Spleen (tissue), 13 donors: ENCODE data around the gene OR4C5. TPM values are rescaled to one million over a fixed set of nuclear protein-coding genes. Genes with fewer than 3 reads are reported as not detected.
A peak's percentile ranks its signal among the peaks of the same experiment; 100 is the strongest.
"Not testable (repeated sequence)": the region's sequence is repeated elsewhere in the genome, so short reads cannot be mapped to it uniquely, and the experiment has no call there.

Experiments used
- DNase-seq: peaks from one replicate; pipeline ENCODE4 v3.0.0-alpha.2; 2020
- H3K27ac ChIP-seq, 8 donors: fragments of 200-600 bp; sonication (generic) in 7 of 8; 1 replicate in 4 of 8; 2 replicates in 4 of 8; pipeline versions ENCODE4 v1.5.0 to v1.8.0; 2016 to 2021; ENCODE audit warnings: inconsistent platforms in 4 of 8, mild to moderate bottlenecking in 4 of 8, moderate library complexity in 1 of 8
- H3K27me3 ChIP-seq, 7 donors: fragments of 200-600 bp; sonication (generic) in 6 of 7; replicated peaks in 1 of 7; 1 replicate in 4 of 7; 2 replicates in 3 of 7; pipeline versions ENCODE4 v1.5.0 to v1.8.0; 2016 to 2021; ENCODE audit warnings: inconsistent platforms in 3 of 7, mild to moderate bottlenecking in 1 of 7
- H3K36me3 ChIP-seq, 6 donors: fragments of 200-600 bp; sonication (generic) in 5 of 6; 1 replicate in 4 of 6; 2 replicates in 2 of 6; pipeline versions ENCODE4 v1.5.0 to v1.8.0; 2016 to 2021; ENCODE audit warnings: inconsistent platforms in 2 of 6
- H3K4me1 ChIP-seq, 6 donors: fragments of 200-600 bp; sonication (generic) in 5 of 6; 1 replicate in 3 of 6; 2 replicates in 3 of 6; pipeline versions ENCODE4 v1.5.0 to v1.8.0; 2016 to 2021; ENCODE audit warnings: inconsistent platforms in 3 of 6
- H3K4me3 ChIP-seq, 8 donors: fragments of 200-600 bp; sonication (generic) in 7 of 8; 1 replicate in 4 of 8; 2 replicates in 4 of 8; pipeline versions ENCODE4 v1.5.0 to v1.8.0; 2016 to 2021; ENCODE audit warnings: inconsistent platforms in 4 of 8, mild to moderate bottlenecking in 4 of 8, moderate library complexity in 2 of 8
- H3K9me3 ChIP-seq, 8 donors: fragments of 200-600 bp; sonication (generic) in 7 of 8; 1 replicate in 4 of 8; 2 replicates in 4 of 8; pipeline versions ENCODE4 v1.5.0 to v1.8.0; 2016 to 2021; ENCODE audit warnings: inconsistent platforms in 4 of 8
- CTCF ChIP-seq, 11 experiments: fragments of 200-600 bp in 7 of 11; fragments of 450-650 bp in 4 of 11; sonication (generic) in 4 of 11; IDR thresholded peaks in 8 of 11; conservative IDR thresholded peaks in 3 of 11; 1 replicate in 7 of 11; 2 replicates in 4 of 11; pipeline versions ENCODE4 v1.4.0 to v1.8.0; 2016 to 2021; ENCODE audit warnings: antibody characterized with exemption in 11 of 11, inconsistent platforms in 4 of 11, mild to moderate bottlenecking in 1 of 11
- POLR2A ChIP-seq, 3 donors: fragments of 450-650 bp; IDR thresholded peaks; one replicate each; pipeline ENCODE4 v1.5.1; 2017; ENCODE audit warnings: antibody characterized with exemption in 3 of 3, mild to moderate bottlenecking in 1 of 3
- POLR2AphosphoS5 ChIP-seq, 3 donors: sonication (generic); formaldehyde crosslinking; IDR thresholded peaks; one replicate each; pipeline ENCODE4 v1.5.1; 2017; ENCODE audit warnings: antibody characterized with exemption in 3 of 3
- WGBS, 5 donors: extraction: QIAGEN DNeasy Blood & Tissue Kit in 3 of 5; methylation state at CpG; one replicate each; pipeline versions ENCODE4 v1.1.5 to v1.1.7; 2013 to 2018; 5-methylcytosine and 5-hydroxymethylcytosine counted together
- intact Hi-C: fragments of 100-400 bp; cut with DNase I; formaldehyde crosslinking; loops from one replicate; pipeline ENCODE4 v1.15.0; 2023; ENCODE audit warnings: low total_unique reads
- long read RNA-seq, 2 donors: transcript quantifications; one replicate each; lab custom pipeline, GENCODE V29; 2026
- polyA plus RNA-seq, 3 donors: library from polyadenylated mRNA; stranded (reverse); fragments of 200-250 nt; gene quantifications; one replicate each; pipeline ENCODE4 v1.2.1, GENCODE V29; 2013
- total RNA-seq, 7 donors: library from RNA; depleted of rRNA in 3 of 7; stranded (reverse); fragments of >200 nt in 3 of 7; fragmentation: NEBNext Ultra II Directional in 4 of 7; extraction: Animal tissue kit (Norgen Biotek cat#: 25700) in 4 of 7; gene quantifications; one replicate each; pipeline versions ENCODE4 v1.1.0 to v1.2.1, GENCODE V29; 2016 to 2021
- donor health status: healthy with polysubstance abuse.
- donor health status: DM: no; HTN: no; CAD: no; lungs with moderate emphysema.
- donor health status: DM: no; HTN: no; CAD: no.
- donor health status: Bipolar disorder and iron deficiency.
- donor health status: healthy.
- donor health status: DM: no; HTN: no; CAD: no.
- donor health status: DM: yes; HTN: yes; CAD: no.

OR4C5 gene
- total RNA-seq (not detected), polyA plus RNA-seq (not detected)
- long read RNA-seq, donor 1, result 0 reads
- long read RNA-seq, donor 2, result 0 reads

GRCh38 chr11:48366365-48366764 lies at the start of gene OR4C5:
Gene OR4C5, minus strand, starts transcription at chr11:48366465. Its CDS starts 0 bp downstream, at chr11:48366465.
- TF ChIP-seq POLR2AphosphoS5 (IDR thresholded peaks at IDR 0.05) (no peak), CTCF (IDR thresholded peaks at IDR 0.05 in 8 of 11, conservative IDR thresholded peaks at IDR 0.05 in 3 of 11) (no peak), POLR2A (IDR thresholded peaks at IDR 0.05) (no peak)
- H3K36me3 ChIP-seq, result no peaks in the 10 kb centered on the region
- intact Hi-C loops, result no loop called here
- H3K27ac ChIP-seq, result no peak within 1 kb of the TSS
- H3K27me3 ChIP-seq, result no peaks in the 10 kb centered on the region
- no peaks in the 10 kb centered on the region for H3K4me1 ChIP-seq
- H3K4me3 ChIP-seq, result no peak within 1 kb of the TSS
- WGBS, 5 donors, result 73 to 84% (median 81%) methylated on average over 2 of the region's 2 CpGs
- no peaks in the 10 kb centered on the region for H3K9me3 ChIP-seq
- no peak for DNase-seq

- intact Hi-C loops, result no loop called here
- TF ChIP-seq CTCF (IDR thresholded peaks at IDR 0.05 in 8 of 11, conservative IDR thresholded peaks at IDR 0.05 in 3 of 11), result no peak
- 43 to 56% (median 52%) methylated on average over 4 of the region's 4 CpGs for WGBS, 5 donors
- Histone ChIP-seq H3K27me3 (no peaks in the 10 kb centered on the region), H3K9me3 (peaks cover 5 to 75% (median 59%) of the 10 kb centered on the region in 8 donors), H3K4me1 (no peaks in the 10 kb centered on the region), H3K4me3 (no peak overlapping the region), H3K36me3 (no peaks in the 10 kb centered on the region), H3K27ac (no peak overlapping the region)
- DNase-seq, result no peak
Observed at GRCh38 chr11:48384670-48385069, 18.4 kb upstream of the OR4C5 start.

DNA sequence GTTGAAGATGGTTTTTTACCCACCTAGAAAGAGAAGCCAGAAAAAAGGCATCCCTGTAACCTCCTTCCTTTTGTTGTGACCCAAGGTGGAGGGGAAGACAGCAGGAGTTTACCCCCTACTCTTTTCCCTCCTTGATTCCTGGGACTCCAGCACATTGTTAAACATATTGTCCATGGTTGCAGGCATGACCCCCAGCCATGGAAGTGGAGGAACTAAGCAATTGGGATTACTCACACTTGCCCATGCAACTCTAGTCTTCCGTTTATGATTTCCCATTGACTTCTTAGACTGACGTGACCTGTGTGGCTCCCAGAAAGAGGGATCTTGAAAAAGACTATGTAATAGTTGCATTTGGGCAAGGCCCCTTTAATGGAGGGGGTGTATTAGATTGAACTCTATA lies 17.9 kb upstream of the OR4C5 start:
- H3K27me3 ChIP-seq, H3K4me1 ChIP-seq, DNase-seq, H3K4me3 ChIP-seq, intact Hi-C loops, H3K27ac ChIP-seq, H3K36me3 ChIP-seq: not testable (repeated sequence)
- peaks cover 5 to 80% (median 64%) of the 10 kb centered on the region in 8 donors for H3K9me3 ChIP-seq
- 56 to 83% (median 65%) methylated on average over 2 of the region's 2 CpGs for whole genome bisulfite sequencing, 5 donors

DNA sequence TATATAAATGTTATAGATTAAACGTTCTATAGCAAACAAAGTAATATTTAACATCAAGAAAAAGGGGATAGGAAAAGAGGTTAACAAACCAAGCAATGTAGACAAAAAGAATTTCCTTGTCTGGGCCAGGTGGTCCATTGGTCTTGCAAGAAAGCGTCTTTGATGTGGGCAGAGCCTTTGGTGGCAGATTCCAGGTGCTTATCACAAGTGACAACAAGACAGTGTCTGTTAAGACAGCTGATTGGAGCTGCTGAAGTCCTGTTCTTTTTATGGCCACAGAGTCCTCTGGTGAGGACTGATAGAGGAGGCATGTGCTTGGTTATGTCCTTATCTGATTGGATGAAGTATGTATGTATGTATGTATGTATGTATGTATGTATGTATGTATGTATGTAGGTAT lies 5.0 kb downstream of the OR4C5 start:
- Histone ChIP-seq H3K9me3 (peaks cover 0 to 29% (median 12%) of the 10 kb centered on the region in 8 donors), H3K27ac (peak overlapping the region in 1 of 8 donors; percentile 15)
- H3K36me3 ChIP-seq, H3K27me3 ChIP-seq, H3K4me1 ChIP-seq, DNase-seq, intact Hi-C loops, H3K4me3 ChIP-seq: not testable (repeated sequence)
- 43 to 55% (median 51%) methylated on average over 2 of the region's 2 CpGs for WGBS, 5 donors

GRCh38 chr11:48354677-48355076 lies 11.6 kb downstream of the OR4C5 start:
- intact Hi-C loops, result no loop called here

More at GRCh38 chr11:48354677-48355076, 11.6 kb downstream of the OR4C5 start:
- H3K4me1 ChIP-seq, result no peaks in the 10 kb centered on the region
- DNase-seq, result no peak
- no peak overlapping the region for H3K27ac ChIP-seq
- TF ChIP-seq POLR2AphosphoS5 (IDR thresholded peaks at IDR 0.05), result no peak
- no peak for TF ChIP-seq CTCF (IDR thresholded peaks at IDR 0.05 in 8 of 11, conservative IDR thresholded peaks at IDR 0.05 in 3 of 11)
- TF ChIP-seq POLR2A (IDR thresholded peaks at IDR 0.05), result no peak
- H3K9me3 ChIP-seq, result peaks cover 0 to 45% (median 18%) of the 10 kb centered on the region in 8 donors
- WGBS, 5 donors, result 55 to 71% (median 65%) methylated on average over 1 of the region's 1 CpG
- no peaks in the 10 kb centered on the region for H3K36me3 ChIP-seq
- no peak overlapping the region for H3K4me3 ChIP-seq
- no peaks in the 10 kb centered on the region for H3K27me3 ChIP-seq
